Fibroblast of the aortic adventitia (primary cell): ENCODE measurements around the gene CMBL. TPM values are rescaled to one million over a fixed set of nuclear protein-coding genes. Genes with fewer than 3 reads are reported as not detected.

Experiments used
- DNase-seq: peaks from one replicate; pipeline ENCODE4 v3.0.0-alpha.2; 2010; ENCODE audit warnings: low read depth
- H3K4me3 ChIP-seq: 2 replicates; pipeline ENCODE4 v1.5.1; 2011; ENCODE audit warnings: low read depth, mild to moderate bottlenecking, control low read depth, low read length, moderate library complexity
- CTCF ChIP-seq: IDR thresholded peaks from 2 replicates; pipeline ENCODE4 v1.5.1; 2011; ENCODE audit warnings: mild to moderate bottlenecking, low read length, control low read depth, inconsistent platforms; ENCODE audit not compliant: insufficient read depth
- total RNA-seq: library from RNA; depleted of rRNA; stranded (reverse); fragments of >200 nt; gene quantifications from 2 replicates; pipeline ENCODE4 v1.2.3, GENCODE V29; 2012; ENCODE audit warnings: low replicate concordance

Gene CMBL
- total RNA-seq, 1 donor: 12.3 TPM

GRCh38 chr5:10301266-10301665, 6.4 kb downstream of the CMBL start:
- no peak for TF ChIP-seq CTCF
- no peak overlapping the region for H3K4me3 ChIP-seq
- no peak for DNase-seq

GRCh38 chr5:10300246-10300645, 7.5 kb downstream of the CMBL start:
- DNase-seq: no peak
- no peak for TF ChIP-seq CTCF
- H3K4me3 ChIP-seq: no peak overlapping the region

- H3K4me3 ChIP-seq: no peak overlapping the region
- DNase-seq: no peak
- no peak for TF ChIP-seq CTCF
These were observed 10.0 kb downstream of the CMBL start for GRCh38 chr5:10297646-10298204.

GRCh38 chr5:10295619-10296326, 11.9 kb downstream of the CMBL start:
- no peak for DNase-seq
- no peak for TF ChIP-seq CTCF

GRCh38 chr5:10293907-10294662, 13.6 kb downstream of the CMBL start:
- TF ChIP-seq CTCF: no peak
- no peak for DNase-seq
- H3K4me3 ChIP-seq: no peak overlapping the region

More at GRCh38 chr5:10295619-10296326, 11.9 kb downstream of the CMBL start:
- no peak overlapping the region for H3K4me3 ChIP-seq

GRCh38 chr5:10291692-10292339, 15.9 kb downstream of the CMBL start:
- no peak for TF ChIP-seq CTCF
- H3K4me3 ChIP-seq: no peak overlapping the region
- DNase-seq: no peak
